GM12864 (cell line): Measurements from ENCODE around the gene JUP.
A peak's percentile ranks its signal among the peaks of the same experiment; 100 is the strongest.

ENCODE experiments used
- DNase-seq: peaks from one replicate; pipeline ENCODE4 v3.0.0-alpha.2; 2011; ENCODE audit warnings: low read depth
- H3K4me3 ChIP-seq: 2 replicates; pipeline ENCODE4 v1.5.1; 2011; ENCODE audit warnings: mild to moderate bottlenecking, low read depth, low read length, control low read depth
- TF ChIP-seq, protein P1 (sequence below): IDR thresholded peaks from 2 replicates; pipeline ENCODE4 v1.5.1; 2011; ENCODE audit warnings: low read depth, mild to moderate bottlenecking, moderate library complexity, low read length, control low read depth, inconsistent platforms; ENCODE audit errors: missing control alignments

Gene JUP

DNA sequence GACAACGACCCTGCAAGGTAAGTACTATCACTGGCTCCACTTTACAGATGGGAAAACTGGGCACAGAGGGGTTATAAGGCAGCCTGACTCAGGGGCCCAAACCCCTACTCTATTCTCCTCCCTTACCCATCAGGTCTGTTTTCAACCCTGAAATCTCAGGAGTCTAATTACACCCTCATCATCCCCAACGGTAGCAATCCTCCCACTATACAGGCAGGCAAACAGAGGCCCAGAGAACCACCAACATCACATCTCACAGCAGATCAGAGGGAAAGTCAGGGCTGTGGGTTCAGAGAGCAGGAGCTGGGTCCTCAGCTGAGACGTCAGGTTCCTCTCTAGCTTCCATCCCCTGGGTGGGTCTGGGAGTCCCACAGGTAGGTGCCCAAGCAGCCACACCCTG, 16.5 kb downstream of the JUP start:
- TF ChIP-seq, protein P1, sequence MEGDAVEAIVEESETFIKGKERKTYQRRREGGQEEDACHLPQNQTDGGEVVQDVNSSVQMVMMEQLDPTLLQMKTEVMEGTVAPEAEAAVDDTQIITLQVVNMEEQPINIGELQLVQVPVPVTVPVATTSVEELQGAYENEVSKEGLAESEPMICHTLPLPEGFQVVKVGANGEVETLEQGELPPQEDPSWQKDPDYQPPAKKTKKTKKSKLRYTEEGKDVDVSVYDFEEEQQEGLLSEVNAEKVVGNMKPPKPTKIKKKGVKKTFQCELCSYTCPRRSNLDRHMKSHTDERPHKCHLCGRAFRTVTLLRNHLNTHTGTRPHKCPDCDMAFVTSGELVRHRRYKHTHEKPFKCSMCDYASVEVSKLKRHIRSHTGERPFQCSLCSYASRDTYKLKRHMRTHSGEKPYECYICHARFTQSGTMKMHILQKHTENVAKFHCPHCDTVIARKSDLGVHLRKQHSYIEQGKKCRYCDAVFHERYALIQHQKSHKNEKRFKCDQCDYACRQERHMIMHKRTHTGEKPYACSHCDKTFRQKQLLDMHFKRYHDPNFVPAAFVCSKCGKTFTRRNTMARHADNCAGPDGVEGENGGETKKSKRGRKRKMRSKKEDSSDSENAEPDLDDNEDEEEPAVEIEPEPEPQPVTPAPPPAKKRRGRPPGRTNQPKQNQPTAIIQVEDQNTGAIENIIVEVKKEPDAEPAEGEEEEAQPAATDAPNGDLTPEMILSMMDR, result no peak
- DNase-seq, result no peak
- peak overlapping the region; percentile 87 for H3K4me3 ChIP-seq

DNA sequence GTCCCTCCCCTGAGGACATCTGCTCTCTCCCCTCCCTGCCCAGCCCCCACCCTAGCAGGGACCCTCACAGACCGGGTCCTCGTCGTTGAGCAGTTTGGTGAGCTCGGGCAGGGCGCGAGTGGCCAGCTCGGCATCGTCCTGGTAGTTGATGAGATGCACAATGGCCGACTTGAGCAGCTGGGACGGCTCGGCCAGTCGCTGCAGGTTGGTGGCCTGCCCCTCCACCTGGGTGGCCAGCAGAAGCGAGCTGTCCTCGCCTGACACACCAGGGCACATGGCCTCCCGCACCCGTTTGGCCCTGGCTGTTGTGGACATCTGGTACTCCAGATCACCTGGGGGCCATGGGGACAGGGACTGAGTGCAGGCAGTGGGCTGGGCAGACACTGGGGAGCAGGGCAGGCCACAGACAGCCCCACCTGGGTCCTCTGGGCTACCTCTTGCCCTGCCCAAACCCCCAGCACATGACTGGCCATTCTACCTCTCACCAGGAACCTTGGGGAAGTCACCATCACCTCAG, 17.1 kb downstream of the JUP start:
- TF ChIP-seq, protein P1, result no peak
- no peak for DNase-seq
- H3K4me3 ChIP-seq, result no peak overlapping the region

DNA sequence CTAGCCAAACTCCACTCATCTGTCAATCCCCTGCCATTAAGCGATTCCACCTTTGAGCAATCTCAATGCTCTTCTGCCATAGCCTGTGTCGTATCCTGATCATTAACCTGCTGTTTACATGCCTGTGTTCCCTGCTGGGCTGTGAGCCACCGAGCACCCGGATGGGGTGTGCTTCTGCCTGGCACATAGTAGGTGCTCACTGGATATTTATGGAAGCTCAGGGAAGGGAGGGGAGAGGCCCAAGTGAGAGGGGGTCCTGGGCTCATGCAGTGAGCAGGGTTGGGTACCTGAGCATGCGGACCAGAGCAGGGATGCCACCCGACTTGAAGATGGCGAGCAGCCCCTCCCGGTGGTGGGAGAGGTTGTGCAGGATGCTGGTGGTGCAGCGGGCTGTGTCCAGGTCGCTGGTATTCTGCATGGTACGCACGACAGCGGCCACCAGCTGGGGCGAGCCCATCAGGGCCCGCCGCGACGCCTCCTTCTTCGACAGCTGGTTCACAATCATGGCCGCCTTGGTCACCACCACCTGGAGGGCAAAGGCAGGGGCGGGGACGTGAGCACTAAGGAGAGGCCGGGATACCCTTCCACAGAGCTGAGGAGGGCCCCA, 17.7 kb downstream of the JUP start:
- no peak for DNase-seq
- TF ChIP-seq, protein P1, result no peak
- no peak overlapping the region for H3K4me3 ChIP-seq

DNA sequence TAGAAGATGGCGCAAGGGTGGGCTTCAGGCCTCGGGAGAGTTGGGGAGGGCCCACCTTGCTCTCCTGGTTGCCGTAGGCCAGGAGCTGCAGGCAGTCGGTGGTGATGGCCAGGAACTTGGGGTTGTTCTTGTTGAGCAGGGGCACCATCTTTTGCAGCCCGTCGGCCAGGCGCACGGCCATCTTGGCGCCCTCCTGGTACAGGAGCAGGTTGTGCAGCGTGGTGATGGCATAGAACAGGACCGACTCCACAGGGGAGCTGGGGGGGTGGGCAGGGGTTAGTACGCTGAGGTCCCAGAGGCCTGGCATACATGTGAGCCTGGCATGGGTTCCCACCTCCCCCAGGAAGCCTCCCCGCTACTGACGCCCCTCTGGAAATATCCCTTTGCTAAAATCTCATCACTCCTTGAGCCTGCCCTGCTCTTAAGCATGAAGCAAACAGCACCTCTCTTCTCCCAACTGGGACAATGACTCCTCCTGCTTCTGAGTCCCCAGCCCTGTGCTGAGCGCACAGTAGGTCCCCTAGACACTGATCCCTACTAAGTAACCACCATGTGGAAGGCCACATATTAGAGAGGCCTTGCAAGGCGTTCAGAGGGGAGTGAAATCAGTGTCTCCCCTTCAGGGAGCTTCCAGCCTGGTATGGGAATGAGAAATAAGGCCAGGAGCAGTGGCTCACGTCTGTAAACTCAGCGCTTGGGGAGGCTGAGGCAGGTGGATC, 19.0 kb downstream of the JUP start:
- no peak overlapping the region for H3K4me3 ChIP-seq
- no peak for DNase-seq
- TF ChIP-seq, protein P1, result no peak

DNA sequence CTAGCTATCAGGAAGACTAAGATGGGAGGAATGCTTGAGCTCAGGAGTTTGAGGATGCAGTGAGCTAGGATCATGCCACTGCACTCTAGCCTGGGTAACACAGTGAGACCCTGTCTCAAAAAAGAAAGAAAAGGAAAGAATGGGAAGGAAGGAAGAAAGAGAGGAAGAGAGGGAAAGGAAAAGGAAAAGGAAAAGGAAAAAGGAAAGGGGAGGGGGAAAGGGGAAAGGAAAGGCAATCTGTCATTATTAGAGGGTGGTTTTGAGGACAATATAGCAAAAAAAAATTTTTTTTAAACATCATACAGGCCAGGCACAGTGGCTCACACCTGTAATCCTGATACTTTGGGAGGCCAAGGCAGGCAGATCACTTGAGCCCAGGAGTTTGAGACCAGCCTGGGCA, 20.4 kb downstream of the JUP start:
- TF ChIP-seq, protein P1, result no peak
- no peak overlapping the region for H3K4me3 ChIP-seq
- no peak for DNase-seq

DNA sequence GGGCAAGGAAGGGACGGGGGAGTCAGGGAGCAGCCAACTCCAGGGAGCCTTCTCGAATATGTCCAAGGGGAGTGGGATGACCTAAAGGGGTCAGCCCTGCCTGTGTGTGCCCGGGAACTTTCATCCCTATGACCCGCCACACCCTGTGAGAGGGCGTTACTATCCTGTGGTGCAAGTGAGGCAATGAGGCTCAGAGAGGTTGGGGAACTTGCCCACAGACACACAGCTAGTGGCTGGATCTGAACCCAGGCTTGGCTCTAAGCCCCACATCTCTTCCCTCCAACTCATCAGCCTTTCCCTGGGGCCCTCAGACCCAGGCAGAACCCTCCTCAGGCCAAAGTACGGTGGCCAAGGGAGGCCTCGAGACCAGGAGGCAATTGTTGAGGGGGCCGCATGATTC, 23.2 kb downstream of the JUP start:
- no peak overlapping the region for H3K4me3 ChIP-seq
- no peak for DNase-seq
- TF ChIP-seq, protein P1, result no peak
